Measurements from ENCODE around the gene CNBD2. TPM values are rescaled to one million over a fixed set of nuclear protein-coding genes. Genes with fewer than 3 reads are reported as not detected.

CNBD2 gene
- polyA plus RNA-seq, 3 donors: 8.0 to 11.3 (median 9.3) TPM

DNA sequence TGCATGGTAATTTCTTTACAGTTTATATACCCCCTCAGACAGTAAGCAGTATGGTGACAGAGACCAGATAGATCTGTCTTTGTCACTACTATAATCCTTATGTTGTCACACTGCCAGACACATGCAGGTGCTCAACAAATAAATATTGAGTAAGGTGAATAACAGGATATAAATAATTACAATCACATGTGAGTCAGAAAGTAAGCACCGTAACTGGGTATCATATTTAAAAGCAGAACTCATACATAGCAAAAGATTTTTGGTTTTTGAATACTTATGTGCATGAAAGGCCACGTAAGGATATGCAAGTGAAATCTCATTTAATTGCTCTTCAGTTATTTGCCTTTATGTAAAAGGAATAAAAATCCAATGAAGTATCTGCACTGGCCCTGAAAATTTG, 17.4 kb downstream of the CNBD2 start:
- H3K36me3 Mint-ChIP-seq: no peaks in the 10 kb centered on the region
- no peak overlapping the region for H2AFZ ChIP-seq (ENCODE audit: insufficient read depth, low read depth, low read length, poor library complexity, severe bottlenecking)
- peaks cover 0 to 3% (median 0%) of the 10 kb centered on the region in 7 donors for H3K9me3 Mint-ChIP-seq
- 86% methylated on average over 1 of the region's 2 CpGs for WGBS (ENCODE audit: insufficient coverage)
- DNase-seq: no peak
- H3K27me3 ChIP-seq (ENCODE audit: control insufficient read depth in 2 of 2, insufficient read depth in 2 of 2, low read length in 2 of 2): no peaks in the 10 kb centered on the region
- no peaks in the 10 kb centered on the region for H3K9me3 ChIP-seq (replicated peaks in 1 of 2; ENCODE audit: control insufficient read depth in 1 of 2, insufficient read depth in 1 of 2, low read length in 2 of 2)
- H3K36me3 ChIP-seq (replicated peaks in 1 of 2; ENCODE audit: control insufficient read depth in 1 of 2, insufficient read depth in 2 of 2, low read length in 2 of 2): no peaks in the 10 kb centered on the region
- H3K79me2 ChIP-seq (ENCODE audit: insufficient read depth, low read length): no peaks in the 10 kb centered on the region
- no peak overlapping the region for H3K4me3 ChIP-seq (replicated peaks in 1 of 3; ENCODE audit: low read depth in 2 of 3, low read length in 3 of 3)
- H3K27me3 Mint-ChIP-seq (ENCODE audit: low read depth in 3 of 3): peaks cover 7 to 13% (median 10%) of the 10 kb centered on the region in 3 donors
- TF ChIP-seq, protein P1, sequence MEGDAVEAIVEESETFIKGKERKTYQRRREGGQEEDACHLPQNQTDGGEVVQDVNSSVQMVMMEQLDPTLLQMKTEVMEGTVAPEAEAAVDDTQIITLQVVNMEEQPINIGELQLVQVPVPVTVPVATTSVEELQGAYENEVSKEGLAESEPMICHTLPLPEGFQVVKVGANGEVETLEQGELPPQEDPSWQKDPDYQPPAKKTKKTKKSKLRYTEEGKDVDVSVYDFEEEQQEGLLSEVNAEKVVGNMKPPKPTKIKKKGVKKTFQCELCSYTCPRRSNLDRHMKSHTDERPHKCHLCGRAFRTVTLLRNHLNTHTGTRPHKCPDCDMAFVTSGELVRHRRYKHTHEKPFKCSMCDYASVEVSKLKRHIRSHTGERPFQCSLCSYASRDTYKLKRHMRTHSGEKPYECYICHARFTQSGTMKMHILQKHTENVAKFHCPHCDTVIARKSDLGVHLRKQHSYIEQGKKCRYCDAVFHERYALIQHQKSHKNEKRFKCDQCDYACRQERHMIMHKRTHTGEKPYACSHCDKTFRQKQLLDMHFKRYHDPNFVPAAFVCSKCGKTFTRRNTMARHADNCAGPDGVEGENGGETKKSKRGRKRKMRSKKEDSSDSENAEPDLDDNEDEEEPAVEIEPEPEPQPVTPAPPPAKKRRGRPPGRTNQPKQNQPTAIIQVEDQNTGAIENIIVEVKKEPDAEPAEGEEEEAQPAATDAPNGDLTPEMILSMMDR (IDR thresholded peaks at IDR 0.05): no peak
- no peak overlapping the region for H3K4me3 Mint-ChIP-seq
- no peak overlapping the region for H3K4me2 ChIP-seq (replicated peaks; ENCODE audit: extremely low read depth, low read length, poor library complexity, severe bottlenecking)
- H3K4me1 Mint-ChIP-seq: peaks cover 18% of the 10 kb centered on the region
- H4K20me1 ChIP-seq (ENCODE audit: insufficient read depth, low read length): no peaks in the 10 kb centered on the region
- intact Hi-C loops (cut with micrococcal nuclease): no loop called here
- H3K27ac Mint-ChIP-seq: no peak overlapping the region
- H3K27ac ChIP-seq (ENCODE audit: low read depth in 1 of 2, low read length in 2 of 2): no peak overlapping the region
- H3K9ac ChIP-seq (ENCODE audit: insufficient read depth, low read length, poor library complexity, severe bottlenecking): no peak overlapping the region
- H3K4me1 ChIP-seq (ENCODE audit: control insufficient read depth in 1 of 2, insufficient read depth in 2 of 2, low read length in 2 of 2): peaks cover 8 to 17% of the 10 kb centered on the region in 2 donors

DNA sequence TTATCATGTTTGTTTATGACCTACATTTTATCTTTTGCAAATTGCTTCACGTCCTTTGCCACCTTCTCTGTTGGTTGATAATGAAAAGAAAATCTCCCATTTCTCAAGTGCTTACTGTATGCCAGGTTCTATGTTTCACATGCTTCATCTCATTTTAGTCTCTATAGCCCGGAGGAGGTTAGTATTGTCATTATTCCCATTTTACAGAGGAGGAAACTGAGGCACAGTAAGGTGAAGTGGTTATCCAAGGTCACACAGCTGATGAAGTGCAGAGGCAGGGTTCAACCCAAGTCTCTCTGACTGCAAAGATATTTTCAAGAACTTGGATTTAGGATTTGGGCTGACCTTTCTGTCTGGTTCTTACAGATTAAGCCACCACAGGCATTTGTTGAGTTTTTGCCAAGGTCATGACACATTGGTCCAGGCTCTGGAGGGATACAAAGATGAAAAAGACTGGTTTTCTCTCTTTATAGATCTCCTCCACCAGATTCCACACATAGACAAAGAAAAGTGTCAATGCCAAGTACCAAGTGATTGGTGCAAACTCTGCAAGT, 20.6 kb downstream of the CNBD2 start:
- WGBS (ENCODE audit: insufficient coverage): no CpG with 5 or more reads among the region's 2 CpGs

More for the DNA sequence above, 20.6 kb downstream of the CNBD2 start:
- Mint-ChIP-seq H3K4me1 (peaks cover 12% of the 10 kb centered on the region), H3K27ac (no peak overlapping the region), H3K36me3 (no peaks in the 10 kb centered on the region), H3K9me3 (no peaks in the 10 kb centered on the region), H3K4me3 (no peak overlapping the region), H3K27me3 (ENCODE audit: low read depth in 3 of 3) (peaks cover 10 to 18% (median 12%) of the 10 kb centered on the region in 3 donors)
- TF ChIP-seq, protein P1 (IDR thresholded peaks at IDR 0.05): no peak
- no peaks in the 10 kb centered on the region for H3K79me2 ChIP-seq (ENCODE audit: insufficient read depth, low read length)
- H3K36me3 ChIP-seq (replicated peaks in 1 of 2; ENCODE audit: control insufficient read depth in 1 of 2, insufficient read depth in 2 of 2, low read length in 2 of 2): no peaks in the 10 kb centered on the region
- no peak for DNase-seq
- H3K9me3 ChIP-seq (replicated peaks in 1 of 2; ENCODE audit: control insufficient read depth in 1 of 2, insufficient read depth in 1 of 2, low read length in 2 of 2): no peaks in the 10 kb centered on the region
- H3K4me2 ChIP-seq (replicated peaks; ENCODE audit: extremely low read depth, low read length, poor library complexity, severe bottlenecking): no peak overlapping the region
- no peak overlapping the region for H2AFZ ChIP-seq (ENCODE audit: insufficient read depth, low read depth, low read length, poor library complexity, severe bottlenecking)
- no peak overlapping the region for H3K27ac ChIP-seq (ENCODE audit: low read depth in 1 of 2, low read length in 2 of 2)
- H3K4me1 ChIP-seq (ENCODE audit: control insufficient read depth in 1 of 2, insufficient read depth in 2 of 2, low read length in 2 of 2): peaks cover 0 to 10% of the 10 kb centered on the region in 2 donors
- no peak overlapping the region for H3K9ac ChIP-seq (ENCODE audit: insufficient read depth, low read length, poor library complexity, severe bottlenecking)
- no peaks in the 10 kb centered on the region for H4K20me1 ChIP-seq (ENCODE audit: insufficient read depth, low read length)
- intact Hi-C loops (cut with micrococcal nuclease): no loop called here
- H3K27me3 ChIP-seq (ENCODE audit: control insufficient read depth in 2 of 2, insufficient read depth in 2 of 2, low read length in 2 of 2): peaks cover 0 to 5% of the 10 kb centered on the region in 2 donors
- no peak overlapping the region for H3K4me3 ChIP-seq (replicated peaks in 1 of 3; ENCODE audit: low read depth in 2 of 3, low read length in 3 of 3)

Measured in CD14-positive monocyte (primary cell).